Measurements from ENCODE around the gene OCSTAMP. TPM values are rescaled to one million over a fixed set of nuclear protein-coding genes. Genes with fewer than 3 reads are reported as not detected.
A peak's percentile ranks its signal among the peaks of the same experiment; 100 is the strongest.

Gene OCSTAMP
- total RNA-seq, 1 experiment from 2014 or later, result not detected

DNA sequence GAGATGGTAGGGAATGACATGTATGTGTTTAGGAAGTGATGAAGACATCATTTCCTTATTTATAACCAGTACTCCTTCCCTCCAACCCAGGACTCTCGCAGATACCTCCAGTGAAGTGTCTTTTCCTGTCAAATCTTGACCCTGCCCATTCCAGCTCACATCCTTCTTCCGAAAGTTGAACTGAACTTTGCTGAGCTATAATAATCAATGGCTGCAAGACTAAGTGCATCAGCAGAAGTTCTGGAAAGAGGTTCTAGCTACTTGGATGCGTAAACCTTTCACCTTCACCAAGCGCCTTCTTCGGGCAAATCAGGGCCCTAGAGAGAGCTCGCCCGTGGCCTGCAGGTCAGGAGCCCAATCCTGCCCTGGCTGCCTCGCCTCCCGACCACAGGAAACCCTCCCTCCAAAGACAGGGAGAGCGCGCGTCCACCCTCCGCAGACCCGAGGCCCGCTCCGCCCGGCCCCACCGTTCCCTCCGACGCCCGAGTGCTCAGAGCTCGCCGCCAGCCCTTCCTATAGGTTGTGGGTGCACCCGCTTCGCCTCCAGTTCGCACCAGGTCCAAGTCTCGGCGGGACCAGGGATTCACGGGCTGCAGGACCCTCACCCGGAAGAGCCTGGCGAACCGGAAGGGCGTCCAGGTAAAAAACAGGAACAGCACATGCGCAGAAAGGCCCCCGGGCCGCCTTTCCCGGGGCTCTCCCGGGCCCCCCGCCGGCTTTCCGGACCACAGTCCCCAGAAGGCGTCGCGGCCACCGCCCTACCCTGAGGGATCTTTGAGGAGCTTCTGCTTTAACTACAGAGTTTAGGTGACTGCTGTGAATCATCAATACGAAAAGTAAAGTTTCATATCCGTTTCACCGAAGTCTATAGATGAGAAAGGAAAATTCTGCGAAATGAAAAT is 37.3 kb downstream of the OCSTAMP start, which contains the start of gene ZNF334:
TSS of gene ZNF334 (minus strand) at position 617 of the 902 bp plus-strand sequence. CDS start 1,457 bp downstream, outside the sequence.
- CTCF ChIA-PET, result no interaction called here
- H3K36me3 ChIP-seq (ENCODE audit: control insufficient read depth, insufficient read depth, low read length), result no peaks in the 10 kb centered on the region
- H3K9me3 ChIP-seq (ENCODE audit: control insufficient read depth, insufficient read depth, low read depth, low read length), result no peaks in the 10 kb centered on the region; the same call in 1 of the 2 replicates
- TF ChIP-seq POLR2AphosphoS5 (IDR thresholded peaks at IDR 0.05; ENCODE audit: low read depth, low read length) (no peak), SIN3A (IDR thresholded peaks at IDR 0.05; ENCODE audit: borderline replicate concordance, insufficient read depth, low read depth, low read length) (no peak), TCF7L2 (IDR thresholded peaks at IDR 0.05; ENCODE audit: low read depth, low read length) (no peak)
- TF ChIP-seq, protein P1, sequence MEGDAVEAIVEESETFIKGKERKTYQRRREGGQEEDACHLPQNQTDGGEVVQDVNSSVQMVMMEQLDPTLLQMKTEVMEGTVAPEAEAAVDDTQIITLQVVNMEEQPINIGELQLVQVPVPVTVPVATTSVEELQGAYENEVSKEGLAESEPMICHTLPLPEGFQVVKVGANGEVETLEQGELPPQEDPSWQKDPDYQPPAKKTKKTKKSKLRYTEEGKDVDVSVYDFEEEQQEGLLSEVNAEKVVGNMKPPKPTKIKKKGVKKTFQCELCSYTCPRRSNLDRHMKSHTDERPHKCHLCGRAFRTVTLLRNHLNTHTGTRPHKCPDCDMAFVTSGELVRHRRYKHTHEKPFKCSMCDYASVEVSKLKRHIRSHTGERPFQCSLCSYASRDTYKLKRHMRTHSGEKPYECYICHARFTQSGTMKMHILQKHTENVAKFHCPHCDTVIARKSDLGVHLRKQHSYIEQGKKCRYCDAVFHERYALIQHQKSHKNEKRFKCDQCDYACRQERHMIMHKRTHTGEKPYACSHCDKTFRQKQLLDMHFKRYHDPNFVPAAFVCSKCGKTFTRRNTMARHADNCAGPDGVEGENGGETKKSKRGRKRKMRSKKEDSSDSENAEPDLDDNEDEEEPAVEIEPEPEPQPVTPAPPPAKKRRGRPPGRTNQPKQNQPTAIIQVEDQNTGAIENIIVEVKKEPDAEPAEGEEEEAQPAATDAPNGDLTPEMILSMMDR (IDR thresholded peaks at IDR 0.05), result no peak
- TF ChIP-seq, protein P2, sequence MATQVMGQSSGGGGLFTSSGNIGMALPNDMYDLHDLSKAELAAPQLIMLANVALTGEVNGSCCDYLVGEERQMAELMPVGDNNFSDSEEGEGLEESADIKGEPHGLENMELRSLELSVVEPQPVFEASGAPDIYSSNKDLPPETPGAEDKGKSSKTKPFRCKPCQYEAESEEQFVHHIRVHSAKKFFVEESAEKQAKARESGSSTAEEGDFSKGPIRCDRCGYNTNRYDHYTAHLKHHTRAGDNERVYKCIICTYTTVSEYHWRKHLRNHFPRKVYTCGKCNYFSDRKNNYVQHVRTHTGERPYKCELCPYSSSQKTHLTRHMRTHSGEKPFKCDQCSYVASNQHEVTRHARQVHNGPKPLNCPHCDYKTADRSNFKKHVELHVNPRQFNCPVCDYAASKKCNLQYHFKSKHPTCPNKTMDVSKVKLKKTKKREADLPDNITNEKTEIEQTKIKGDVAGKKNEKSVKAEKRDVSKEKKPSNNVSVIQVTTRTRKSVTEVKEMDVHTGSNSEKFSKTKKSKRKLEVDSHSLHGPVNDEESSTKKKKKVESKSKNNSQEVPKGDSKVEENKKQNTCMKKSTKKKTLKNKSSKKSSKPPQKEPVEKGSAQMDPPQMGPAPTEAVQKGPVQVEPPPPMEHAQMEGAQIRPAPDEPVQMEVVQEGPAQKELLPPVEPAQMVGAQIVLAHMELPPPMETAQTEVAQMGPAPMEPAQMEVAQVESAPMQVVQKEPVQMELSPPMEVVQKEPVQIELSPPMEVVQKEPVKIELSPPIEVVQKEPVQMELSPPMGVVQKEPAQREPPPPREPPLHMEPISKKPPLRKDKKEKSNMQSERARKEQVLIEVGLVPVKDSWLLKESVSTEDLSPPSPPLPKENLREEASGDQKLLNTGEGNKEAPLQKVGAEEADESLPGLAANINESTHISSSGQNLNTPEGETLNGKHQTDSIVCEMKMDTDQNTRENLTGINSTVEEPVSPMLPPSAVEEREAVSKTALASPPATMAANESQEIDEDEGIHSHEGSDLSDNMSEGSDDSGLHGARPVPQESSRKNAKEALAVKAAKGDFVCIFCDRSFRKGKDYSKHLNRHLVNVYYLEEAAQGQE (IDR thresholded peaks at IDR 0.05; ENCODE audit: insufficient read depth in 1 of 2, low read depth in 2 of 2, low read length in 1 of 2), result no peak
- POLR2A ChIA-PET, result no interaction called here
- DNase-seq (ENCODE audit: low read depth, low spot score) (no peak), ATAC-seq (peak; percentile 75)
- intact Hi-C loops (cut with micrococcal nuclease; ENCODE audit: unreplicated experiment), result no loop called here
- BruUV-seq (replicated peaks), result no TSS peak
- H3K4me1 ChIP-seq (ENCODE audit: control insufficient read depth, insufficient read depth, low read length), result no peaks in the 10 kb centered on the region; the same call in 1 of the 2 replicates
- in situ Hi-C loops (cut with HindIII; ENCODE audit: low pct_unique_long_range_greater_than_20kb, low sequenced_read_pairs), result no loop called here
- peak within 1 kb of the TSS; percentile 43 to 46 for H3K4me3 ChIP-seq (ENCODE audit: low read depth in 2 of 2, low read length in 2 of 2)
- H3K27ac ChIP-seq (ENCODE audit: low read length), result no peak within 1 kb of the TSS
- H3K27me3 ChIP-seq (ENCODE audit: control insufficient read depth, insufficient read depth, low read length), result peaks cover 15% of the 10 kb centered on the region

DNA sequence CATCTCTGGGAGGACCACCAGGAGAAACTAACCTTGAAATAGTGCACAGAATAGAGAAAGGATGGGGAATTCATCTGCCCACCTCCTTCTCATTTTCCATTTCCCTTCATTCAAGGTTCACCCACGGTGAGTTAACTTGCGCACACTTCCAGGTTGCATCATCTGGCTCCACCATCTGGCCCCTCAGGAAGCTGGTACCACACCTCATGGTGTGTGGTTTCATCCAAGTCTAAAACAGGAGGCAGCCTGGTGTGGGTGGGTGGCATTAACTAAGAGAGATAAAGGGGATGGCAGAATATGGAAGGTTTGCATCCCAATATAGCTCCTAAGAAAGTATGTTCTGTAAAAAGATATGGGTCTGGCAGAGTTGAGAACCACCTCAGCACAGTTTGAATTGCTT is 40.9 kb downstream of the OCSTAMP start:
- DNase-seq (ENCODE audit: low read depth, low spot score), result no peak
- H3K4me1 ChIP-seq (ENCODE audit: control insufficient read depth, insufficient read depth, low read length), result no peaks in the 10 kb centered on the region; the same call in 1 of the 2 replicates
- in situ Hi-C loops (cut with HindIII; ENCODE audit: low pct_unique_long_range_greater_than_20kb, low sequenced_read_pairs) (no loop called here), intact Hi-C loops (cut with micrococcal nuclease; ENCODE audit: unreplicated experiment) (no loop called here)
- ChIA-PET POLR2A (no interaction called here), CTCF (no interaction called here)
- no peak for ATAC-seq
- peaks cover 11% of the 10 kb centered on the region for H3K27me3 ChIP-seq (ENCODE audit: control insufficient read depth, insufficient read depth, low read length)
- BruUV-seq (replicated peaks), result no TSS peak
- no peaks in the 10 kb centered on the region for H3K36me3 ChIP-seq (ENCODE audit: control insufficient read depth, insufficient read depth, low read length)
- peaks cover 1% of the 10 kb centered on the region; the same call in 1 of the 2 replicates for H3K9me3 ChIP-seq (ENCODE audit: control insufficient read depth, insufficient read depth, low read depth, low read length)
- H3K27ac ChIP-seq (ENCODE audit: low read length), result no peak overlapping the region
- no peak overlapping the region for H3K4me3 ChIP-seq (ENCODE audit: low read depth in 2 of 2, low read length in 2 of 2)
- TF ChIP-seq SIN3A (IDR thresholded peaks at IDR 0.05; ENCODE audit: borderline replicate concordance, insufficient read depth, low read depth, low read length) (no peak), POLR2AphosphoS5 (IDR thresholded peaks at IDR 0.05; ENCODE audit: low read depth, low read length) (no peak), TCF7L2 (IDR thresholded peaks at IDR 0.05; ENCODE audit: low read depth, low read length) (no peak)
- TF ChIP-seq, protein P2 (IDR thresholded peaks at IDR 0.05; ENCODE audit: insufficient read depth in 1 of 2, low read depth in 2 of 2, low read length in 1 of 2), result no peak
- TF ChIP-seq, protein P1 (IDR thresholded peaks at IDR 0.05), result no peak

All from Panc1 (cell line).